Aortic smooth muscle cell (primary cell): Measurements from ENCODE around the gene ROBO3. TPM values are rescaled to one million over a fixed set of nuclear protein-coding genes. Genes with fewer than 3 reads are reported as not detected.

Experiments
- total RNA-seq: library from RNA; depleted of rRNA; stranded (reverse); fragments of >200 nt; gene quantifications from 2 replicates; pipeline ENCODE4 v1.2.3, GENCODE V29; 2014

ROBO3 gene, protein sequence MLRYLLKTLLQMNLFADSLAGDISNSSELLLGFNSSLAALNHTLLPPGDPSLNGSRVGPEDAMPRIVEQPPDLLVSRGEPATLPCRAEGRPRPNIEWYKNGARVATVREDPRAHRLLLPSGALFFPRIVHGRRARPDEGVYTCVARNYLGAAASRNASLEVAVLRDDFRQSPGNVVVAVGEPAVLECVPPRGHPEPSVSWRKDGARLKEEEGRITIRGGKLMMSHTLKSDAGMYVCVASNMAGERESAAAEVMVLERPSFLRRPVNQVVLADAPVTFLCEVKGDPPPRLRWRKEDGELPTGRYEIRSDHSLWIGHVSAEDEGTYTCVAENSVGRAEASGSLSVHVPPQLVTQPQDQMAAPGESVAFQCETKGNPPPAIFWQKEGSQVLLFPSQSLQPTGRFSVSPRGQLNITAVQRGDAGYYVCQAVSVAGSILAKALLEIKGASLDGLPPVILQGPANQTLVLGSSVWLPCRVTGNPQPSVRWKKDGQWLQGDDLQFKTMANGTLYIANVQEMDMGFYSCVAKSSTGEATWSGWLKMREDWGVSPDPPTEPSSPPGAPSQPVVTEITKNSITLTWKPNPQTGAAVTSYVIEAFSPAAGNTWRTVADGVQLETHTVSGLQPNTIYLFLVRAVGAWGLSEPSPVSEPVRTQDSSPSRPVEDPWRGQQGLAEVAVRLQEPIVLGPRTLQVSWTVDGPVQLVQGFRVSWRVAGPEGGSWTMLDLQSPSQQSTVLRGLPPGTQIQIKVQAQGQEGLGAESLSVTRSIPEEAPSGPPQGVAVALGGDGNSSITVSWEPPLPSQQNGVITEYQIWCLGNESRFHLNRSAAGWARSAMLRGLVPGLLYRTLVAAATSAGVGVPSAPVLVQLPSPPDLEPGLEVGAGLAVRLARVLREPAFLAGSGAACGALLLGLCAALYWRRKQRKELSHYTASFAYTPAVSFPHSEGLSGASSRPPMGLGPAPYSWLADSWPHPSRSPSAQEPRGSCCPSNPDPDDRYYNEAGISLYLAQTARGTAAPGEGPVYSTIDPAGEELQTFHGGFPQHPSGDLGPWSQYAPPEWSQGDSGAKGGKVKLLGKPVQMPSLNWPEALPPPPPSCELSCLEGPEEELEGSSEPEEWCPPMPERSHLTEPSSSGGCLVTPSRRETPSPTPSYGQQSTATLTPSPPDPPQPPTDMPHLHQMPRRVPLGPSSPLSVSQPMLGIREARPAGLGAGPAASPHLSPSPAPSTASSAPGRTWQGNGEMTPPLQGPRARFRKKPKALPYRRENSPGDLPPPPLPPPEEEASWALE (N-terminal part only)
- total RNA-seq = 2.5 and 2.7 TPM in 2 replicates

GRCh38 chr11:124865181-124865901 is at the start of gene ROBO3:
Gene ROBO3 (plus strand): TSS chr11:124865432. CDS start chr11:124865578, 146 bp downstream.

DNA sequence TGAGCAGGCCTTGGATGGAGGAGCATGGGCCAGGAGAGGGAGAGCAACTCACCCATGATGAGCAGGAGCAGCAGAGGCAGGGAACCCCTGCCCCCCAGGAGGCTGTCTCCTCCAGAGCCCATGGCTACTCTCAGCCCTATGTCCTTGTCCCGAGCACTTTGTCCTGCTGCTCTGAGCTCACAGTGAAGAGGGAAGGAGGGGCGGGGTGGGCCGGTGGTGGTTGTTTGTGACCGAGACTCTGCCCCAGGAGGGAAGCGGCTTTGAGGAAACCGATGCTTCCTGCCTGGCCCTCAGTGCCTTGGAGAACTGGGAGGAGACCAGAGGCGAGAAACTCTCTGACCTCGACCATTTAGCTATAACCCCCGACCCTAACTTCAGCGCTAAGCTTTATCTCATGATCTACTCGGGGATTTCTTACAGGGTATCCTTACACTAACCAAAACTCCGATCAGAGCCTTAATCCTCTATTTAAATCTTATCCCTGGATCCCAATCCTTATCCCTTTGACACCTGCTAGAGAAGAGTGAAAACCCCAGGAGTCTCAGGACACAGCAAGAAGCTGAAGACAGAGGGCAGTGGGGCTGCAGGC is 32.5 kb downstream of the ROBO3 start, which contains the start of gene ROBO4:
ROBO4 (minus strand) TSS at position 192 of the 589 bp plus-strand sequence; CDS start at position 122, 70 bp downstream.

DNA sequence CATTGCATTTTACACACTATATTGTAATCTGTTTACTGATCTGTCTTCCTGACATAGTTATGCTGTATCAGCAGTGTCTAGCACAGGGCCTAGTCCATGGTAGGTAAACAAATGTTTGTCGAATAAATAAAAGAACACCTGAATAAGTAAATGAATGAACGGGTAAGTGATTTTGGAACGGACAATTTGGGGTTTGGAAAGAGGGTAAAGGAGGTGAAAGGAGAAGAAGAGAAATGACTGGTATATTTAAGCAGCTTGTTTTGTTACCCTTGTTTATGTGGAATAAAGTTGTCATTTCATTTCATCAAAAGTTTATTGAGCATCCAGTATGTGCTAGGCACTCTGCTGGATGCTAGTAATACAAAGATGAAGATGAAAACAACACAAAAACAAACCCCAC is 53.7 kb downstream of the ROBO3 start, which contains the start of gene HEPN1:
HEPN1 (plus strand) TSS at position 301 of the 400 bp plus-strand sequence.

Other genes with a start within 250 kb of the ROBO3 start
- 20.7 and 22.6 TPM in 2 replicates for gene TBRG1, start 242.6 kb upstream of the ROBO3 start, total RNA-seq
- 16.8 and 21.9 TPM in 2 replicates for gene SIAE, start 191.7 kb upstream of the ROBO3 start, total RNA-seq
- 16.4 and 20.3 TPM in 2 replicates for gene SPA17, start 191.5 kb upstream of the ROBO3 start, total RNA-seq
- 0.40 and 1.1 TPM in 2 replicates for gene NRGN, start 125.5 kb upstream of the ROBO3 start, total RNA-seq
- gene VSIG2, start 113.2 kb upstream of the ROBO3 start, total RNA-seq = 0.06 and 0.13 TPM in 2 replicates
- 7.0 and 13.6 TPM in 2 replicates for gene ESAM, start 103.1 kb upstream of the ROBO3 start, total RNA-seq
- 5.9 and 7.4 TPM in 2 replicates for gene MSANTD2, start 65.0 kb upstream of the ROBO3 start, total RNA-seq
- 1.9 and 3.6 TPM in 2 replicates for gene ROBO4, start 32.4 kb downstream of the ROBO3 start, total RNA-seq
- gene HEPN1, start 53.8 kb downstream of the ROBO3 start, total RNA-seq = not detected in 2 replicates
- gene HEPACAM, start 70.6 kb downstream of the ROBO3 start, total RNA-seq = not detected in 2 replicates
- 1.4 and 1.7 TPM in 2 replicates for gene CCDC15, start 88.8 kb downstream of the ROBO3 start, total RNA-seq
- gene SLC37A2, start 197.9 kb downstream of the ROBO3 start, total RNA-seq = 0.06 and 0.13 TPM in 2 replicates
- 19.7 and 27.2 TPM in 2 replicates for gene TMEM218, start 246.2 kb downstream of the ROBO3 start, total RNA-seq